ENCODE results near the gene ARL2BP. TPM values are rescaled to one million over a fixed set of nuclear protein-coding genes. Genes with fewer than 3 reads are reported as not detected.

Gene ARL2BP
- total RNA-seq, 2 donors from 2014 or later = 27.9 to 30.3 TPM

GRCh38 chr16:57242650-57243049, 2.4 kb upstream of the ARL2BP start:
- Mint-ChIP-seq H3K4me1 (ENCODE audit: low read depth) (peaks cover 26% of the 10 kb centered on the region), H3K27me3 (ENCODE audit: low read depth) (no peaks in the 10 kb centered on the region), H3K27ac (no peak overlapping the region), H3K4me3 (no peak overlapping the region), H3K36me3 (ENCODE audit: insufficient read depth in 2 of 2) (peaks cover 0 to 11% of the 10 kb centered on the region in 2 donors), H3K9me3 (no peaks in the 10 kb centered on the region)
- no peak for ATAC-seq (replicated peaks in 1 of 2)
- DNase-seq = no peak

- no peaks in the 10 kb centered on the region for H3K9me3 Mint-ChIP-seq
- no peak for DNase-seq
- peak overlapping the region; percentile 94 to 98 for H3K4me3 Mint-ChIP-seq
- peaks cover 21% of the 10 kb centered on the region for H3K4me1 Mint-ChIP-seq (ENCODE audit: low read depth)
- peaks cover 0 to 4% of the 10 kb centered on the region in 2 donors for H3K36me3 Mint-ChIP-seq (ENCODE audit: insufficient read depth in 2 of 2)
- peak overlapping the region; percentile 77 for H3K27ac Mint-ChIP-seq
- no peaks in the 10 kb centered on the region for H3K27me3 Mint-ChIP-seq (ENCODE audit: low read depth)
- peak; percentile 50 to 56 for ATAC-seq (replicated peaks in 1 of 2)
These were observed 644 bp upstream of the ARL2BP start for GRCh38 chr16:57244463-57244766.

- ATAC-seq (replicated peaks in 1 of 2) (peak; percentile 26 to 32), DNase-seq (no peak)
- Mint-ChIP-seq H3K27ac (peak overlapping the region; percentile 84), H3K9me3 (no peaks in the 10 kb centered on the region), H3K36me3 (ENCODE audit: insufficient read depth in 2 of 2) (peaks cover 0 to 7% of the 10 kb centered on the region in 2 donors), H3K4me3 (peak overlapping the region; percentile 94 to 98), H3K27me3 (ENCODE audit: low read depth) (no peaks in the 10 kb centered on the region), H3K4me1 (ENCODE audit: low read depth) (peaks cover 22% of the 10 kb centered on the region)
These were observed 534 bp downstream of the ARL2BP start for GRCh38 chr16:57245472-57246113.

GRCh38 chr16:57251352-57251751, 6.3 kb downstream of the ARL2BP start:
- peaks cover 5% of the 10 kb centered on the region for H3K4me1 Mint-ChIP-seq (ENCODE audit: low read depth)
- H3K36me3 Mint-ChIP-seq (ENCODE audit: insufficient read depth in 2 of 2) = peaks cover 9 to 15% of the 10 kb centered on the region in 2 donors
- DNase-seq = no peak

GRCh38 chr16:57252148-57252721, 7.2 kb downstream of the ARL2BP start:
- Mint-ChIP-seq H3K9me3 (no peaks in the 10 kb centered on the region), H3K27me3 (ENCODE audit: low read depth) (no peaks in the 10 kb centered on the region), H3K36me3 (ENCODE audit: insufficient read depth in 2 of 2) (peaks cover 9 to 15% of the 10 kb centered on the region in 2 donors), H3K4me1 (ENCODE audit: low read depth) (peaks cover 5% of the 10 kb centered on the region), H3K4me3 (no peak overlapping the region), H3K27ac (no peak overlapping the region)
- DNase-seq (no peak), ATAC-seq (replicated peaks in 1 of 2) (no peak)

More at GRCh38 chr16:57251352-57251751, 6.3 kb downstream of the ARL2BP start:
- Mint-ChIP-seq H3K4me3 (no peak overlapping the region), H3K27me3 (ENCODE audit: low read depth) (no peaks in the 10 kb centered on the region), H3K27ac (peak overlapping the region; percentile 18), H3K9me3 (no peaks in the 10 kb centered on the region)
- ATAC-seq (replicated peaks in 1 of 2) = no peak

GRCh38 chr16:57253466-57253865, 8.4 kb downstream of the ARL2BP start:
- Mint-ChIP-seq H3K27ac (no peak overlapping the region), H3K4me3 (no peak overlapping the region), H3K9me3 (no peaks in the 10 kb centered on the region), H3K4me1 (ENCODE audit: low read depth) (peaks cover 8% of the 10 kb centered on the region), H3K36me3 (ENCODE audit: insufficient read depth in 2 of 2) (peaks cover 9 to 15% of the 10 kb centered on the region in 2 donors), H3K27me3 (ENCODE audit: low read depth) (no peaks in the 10 kb centered on the region)
- ATAC-seq (replicated peaks in 1 of 2) = no peak
- no peak for DNase-seq

- Mint-ChIP-seq H3K27me3 (ENCODE audit: low read depth) (no peaks in the 10 kb centered on the region), H3K4me3 (no peak overlapping the region), H3K36me3 (ENCODE audit: insufficient read depth in 2 of 2) (peaks cover 9 to 13% of the 10 kb centered on the region in 2 donors), H3K27ac (no peak overlapping the region), H3K4me1 (ENCODE audit: low read depth) (peaks cover 14% of the 10 kb centered on the region), H3K9me3 (no peaks in the 10 kb centered on the region)
- DNase-seq (no peak), ATAC-seq (replicated peaks in 1 of 2) (no peak)
These were observed 10.8 kb downstream of the ARL2BP start for GRCh38 chr16:57255686-57256415.

- DNase-seq (no peak), ATAC-seq (replicated peaks in 1 of 2) (no peak)
- H3K27me3 Mint-ChIP-seq (ENCODE audit: low read depth) = no peaks in the 10 kb centered on the region
- H3K9me3 Mint-ChIP-seq = no peaks in the 10 kb centered on the region
- peaks cover 9% of the 10 kb centered on the region in 2 donors for H3K36me3 Mint-ChIP-seq (ENCODE audit: insufficient read depth in 2 of 2)
- peaks cover 16% of the 10 kb centered on the region for H3K4me1 Mint-ChIP-seq (ENCODE audit: low read depth)
- H3K4me3 Mint-ChIP-seq = no peak overlapping the region
- no peak overlapping the region for H3K27ac Mint-ChIP-seq
These were observed 11.7 kb downstream of the ARL2BP start for GRCh38 chr16:57256601-57257395.

- no peaks in the 10 kb centered on the region for H3K27me3 Mint-ChIP-seq (ENCODE audit: low read depth)
- peaks cover 1% of the 10 kb centered on the region in 2 donors for H3K36me3 Mint-ChIP-seq (ENCODE audit: insufficient read depth in 2 of 2)
- no peak overlapping the region for H3K4me3 Mint-ChIP-seq
- ATAC-seq (replicated peaks in 1 of 2) = no peak
- H3K27ac Mint-ChIP-seq = no peak overlapping the region
- no peak for DNase-seq
- H3K4me1 Mint-ChIP-seq (ENCODE audit: low read depth) = peaks cover 16% of the 10 kb centered on the region
- no peaks in the 10 kb centered on the region for H3K9me3 Mint-ChIP-seq
These were observed 12.5 kb downstream of the ARL2BP start for GRCh38 chr16:57257455-57258070.

GRCh38 chr16:57258226-57258909, 13.3 kb downstream of the ARL2BP start:
- no peaks in the 10 kb centered on the region for H3K9me3 Mint-ChIP-seq
- no peak overlapping the region for H3K27ac Mint-ChIP-seq
- no peak for ATAC-seq (replicated peaks in 1 of 2)
- no peak for DNase-seq
- H3K4me3 Mint-ChIP-seq = no peak overlapping the region
- no peaks in the 10 kb centered on the region for H3K36me3 Mint-ChIP-seq (ENCODE audit: insufficient read depth in 2 of 2)
- peaks cover 16% of the 10 kb centered on the region for H3K4me1 Mint-ChIP-seq (ENCODE audit: low read depth)
- no peaks in the 10 kb centered on the region for H3K27me3 Mint-ChIP-seq (ENCODE audit: low read depth)

- Mint-ChIP-seq H3K4me1 (ENCODE audit: low read depth) (peaks cover 16% of the 10 kb centered on the region), H3K27me3 (ENCODE audit: low read depth) (no peaks in the 10 kb centered on the region), H3K4me3 (no peak overlapping the region), H3K27ac (no peak overlapping the region), H3K36me3 (ENCODE audit: insufficient read depth in 2 of 2) (no peaks in the 10 kb centered on the region), H3K9me3 (no peaks in the 10 kb centered on the region)
- ATAC-seq (replicated peaks in 1 of 2) (no peak), DNase-seq (no peak)
These were observed 13.9 kb downstream of the ARL2BP start for GRCh38 chr16:57258910-57259475.

All from activated T-cell treated with anti-CD3 and anti-CD28 coated beads, Interleukin-2, amount 50 U/mL, for 72 hours (primary cell).